ENCODE data around the gene TMC5. TPM values are rescaled to one million over a fixed set of nuclear protein-coding genes. Genes with fewer than 3 reads are reported as not detected.

The TMC5 gene
- total and polyA plus RNA-seq, 2 of the 13 experiments (the other 11 are each of a cell fraction or from before 2014, with no cell fraction given): 0.09 to 0.41 TPM

DNA sequence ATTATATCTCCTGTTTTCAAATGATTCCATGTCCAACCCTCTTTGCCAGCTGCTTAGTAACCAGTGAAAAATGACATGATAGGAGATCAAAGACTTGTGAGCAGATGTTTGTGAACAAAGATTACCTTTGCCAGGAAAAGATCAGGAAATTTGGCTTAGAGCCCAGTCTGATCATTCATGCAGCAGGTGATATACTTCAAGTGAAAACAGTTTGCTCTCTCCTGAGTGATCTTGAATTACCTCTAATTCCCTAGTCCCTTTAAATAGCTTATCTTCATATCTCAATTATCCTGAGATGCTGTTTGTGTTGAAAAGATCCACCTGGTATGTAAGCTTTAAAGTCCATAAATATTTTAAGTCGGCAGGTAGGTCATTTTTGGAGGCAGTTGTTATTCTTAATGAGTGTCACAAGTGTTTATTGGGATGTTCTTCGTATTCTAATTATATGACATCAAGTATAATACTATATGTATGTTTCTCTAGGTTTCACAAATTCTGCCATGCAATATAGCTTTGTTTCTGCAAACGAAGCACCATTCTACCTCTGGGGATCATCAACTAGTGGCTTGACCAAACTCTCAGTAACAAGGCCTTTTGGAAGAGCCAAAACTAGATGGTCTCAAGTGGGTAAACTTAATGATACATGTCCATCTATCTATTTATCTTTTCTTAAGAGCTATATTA, 124.6 kb downstream of the TMC5 start (continued):
- TF ChIP-seq YY1 (IDR thresholded peaks at IDR 0.05; ENCODE audit: insufficient read depth, insufficient replicate concordance, low read depth, low read length): no peak
- TF ChIP-seq MEIS1 (CRISPR knock-in tag; IDR thresholded peaks at IDR 0.05; ENCODE audit: borderline replicate concordance): peak; percentile 76; the same call in 1 of the 2 replicates
- TF ChIP-seq POLR2AphosphoS2 (IDR thresholded peaks at IDR 0.05; ENCODE audit: low read depth, low read length): no peak
- TF ChIP-seq, protein P1, sequence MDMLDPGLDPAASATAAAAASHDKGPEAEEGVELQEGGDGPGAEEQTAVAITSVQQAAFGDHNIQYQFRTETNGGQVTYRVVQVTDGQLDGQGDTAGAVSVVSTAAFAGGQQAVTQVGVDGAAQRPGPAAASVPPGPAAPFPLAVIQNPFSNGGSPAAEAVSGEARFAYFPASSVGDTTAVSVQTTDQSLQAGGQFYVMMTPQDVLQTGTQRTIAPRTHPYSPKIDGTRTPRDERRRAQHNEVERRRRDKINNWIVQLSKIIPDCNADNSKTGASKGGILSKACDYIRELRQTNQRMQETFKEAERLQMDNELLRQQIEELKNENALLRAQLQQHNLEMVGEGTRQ (IDR thresholded peaks at IDR 0.05; ENCODE audit: low read depth, low read length): no peak
- TF ChIP-seq, protein P1 (CRISPR knock-in tag; IDR thresholded peaks at IDR 0.05; ENCODE audit: borderline replicate concordance): no peak
- no peak for TF ChIP-seq MED8 (CRISPR knock-in tag; IDR thresholded peaks at IDR 0.05; ENCODE audit: insufficient replicate concordance)
- TF ChIP-seq ZKSCAN8 (CRISPR knock-in tag; IDR thresholded peaks at IDR 0.05; ENCODE audit: borderline replicate concordance): peak; percentile 84; the same call in 1 of the 2 replicates
- TF ChIP-seq CEBPB (IDR thresholded peaks at IDR 0.05; ENCODE audit: borderline replicate concordance, low read depth, low read length): no peak
- TF ChIP-seq AKAP8 (CRISPR knock-in tag; IDR thresholded peaks at IDR 0.05): no peak
- TF ChIP-seq ZBTB21 (CRISPR knock-in tag; IDR thresholded peaks at IDR 0.05): peak; percentile 24; the same call in 1 of the 2 replicates
- TF ChIP-seq CHD2 (IDR thresholded peaks at IDR 0.05; ENCODE audit: low read depth, low read length): no peak
- TF ChIP-seq KDM3A (CRISPR knock-in tag; IDR thresholded peaks at IDR 0.05; ENCODE audit: low read depth): no peak
- no peak for TF ChIP-seq JDP2 (CRISPR knock-in tag; IDR thresholded peaks at IDR 0.05; ENCODE audit: borderline replicate concordance)
- TF ChIP-seq ATRX (CRISPR knock-in tag; IDR thresholded peaks at IDR 0.05; ENCODE audit: borderline replicate concordance): no peak
- TF ChIP-seq NKX3-1 (CRISPR knock-in tag; IDR thresholded peaks at IDR 0.05): 0 out of 2 replicates have a peak, but pooled peaks have one; percentile 2
- TF ChIP-seq ZNF20 (CRISPR knock-in tag; IDR thresholded peaks at IDR 0.05): no peak
- peak; percentile 58; the same call in 1 of the 2 replicates for TF ChIP-seq ZNF264 (CRISPR knock-in tag; IDR thresholded peaks at IDR 0.05)
- TF ChIP-seq RAD21 (CRISPR knock-in tag; IDR thresholded peaks at IDR 0.05): no peak
- TF ChIP-seq SPEN (CRISPR knock-in tag; IDR thresholded peaks at IDR 0.05; ENCODE audit: low read depth): no peak
- no peak for TF ChIP-seq IRX3 (CRISPR knock-in tag; IDR thresholded peaks at IDR 0.05; ENCODE audit: borderline replicate concordance, low read depth)
- TF ChIP-seq ATF3 (CRISPR knock-in tag; IDR thresholded peaks at IDR 0.05): peak; percentile 54; the same call in 1 of the 2 replicates
- TF ChIP-seq, protein P2, sequence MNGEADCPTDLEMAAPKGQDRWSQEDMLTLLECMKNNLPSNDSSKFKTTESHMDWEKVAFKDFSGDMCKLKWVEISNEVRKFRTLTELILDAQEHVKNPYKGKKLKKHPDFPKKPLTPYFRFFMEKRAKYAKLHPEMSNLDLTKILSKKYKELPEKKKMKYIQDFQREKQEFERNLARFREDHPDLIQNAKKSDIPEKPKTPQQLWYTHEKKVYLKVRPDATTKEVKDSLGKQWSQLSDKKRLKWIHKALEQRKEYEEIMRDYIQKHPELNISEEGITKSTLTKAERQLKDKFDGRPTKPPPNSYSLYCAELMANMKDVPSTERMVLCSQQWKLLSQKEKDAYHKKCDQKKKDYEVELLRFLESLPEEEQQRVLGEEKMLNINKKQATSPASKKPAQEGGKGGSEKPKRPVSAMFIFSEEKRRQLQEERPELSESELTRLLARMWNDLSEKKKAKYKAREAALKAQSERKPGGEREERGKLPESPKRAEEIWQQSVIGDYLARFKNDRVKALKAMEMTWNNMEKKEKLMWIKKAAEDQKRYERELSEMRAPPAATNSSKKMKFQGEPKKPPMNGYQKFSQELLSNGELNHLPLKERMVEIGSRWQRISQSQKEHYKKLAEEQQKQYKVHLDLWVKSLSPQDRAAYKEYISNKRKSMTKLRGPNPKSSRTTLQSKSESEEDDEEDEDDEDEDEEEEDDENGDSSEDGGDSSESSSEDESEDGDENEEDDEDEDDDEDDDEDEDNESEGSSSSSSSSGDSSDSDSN (CRISPR knock-in tag; IDR thresholded peaks at IDR 0.05): no peak
- no peak; the same call in 1 of the 2 replicates for TF ChIP-seq RORA (CRISPR knock-in tag; IDR thresholded peaks at IDR 0.05)
- peak; percentile 95; the same call in 1 of the 2 replicates for TF ChIP-seq TARDBP (CRISPR knock-in tag; IDR thresholded peaks at IDR 0.05)
- TF ChIP-seq EHMT2 (IDR thresholded peaks at IDR 0.05; ENCODE audit: borderline replicate concordance, low read depth, low read length): peak; percentile 61; the same call in 1 of the 2 replicates
- peak; percentile 72 for TF ChIP-seq GATAD1 (CRISPR knock-in tag; IDR thresholded peaks at IDR 0.05)
- no peak for TF ChIP-seq CAMTA2 (CRISPR knock-in tag; IDR thresholded peaks at IDR 0.05; ENCODE audit: borderline replicate concordance)
